Ishikawa (cell line): ENCODE results near the gene IWS1.

Source experiments
- CEBPB ChIP-seq: IDR thresholded peaks from 2 replicates; pipeline ENCODE4 v1.6.1; 2012
- CREB1 ChIP-seq: IDR thresholded peaks from 2 replicates; pipeline ENCODE4 v1.6.1; 2012; ENCODE audit warnings: low read depth
- EGR1 ChIP-seq: IDR thresholded peaks from 2 replicates; pipeline ENCODE4 v1.6.1; 2012
- EP300 ChIP-seq: IDR thresholded peaks from 2 replicates; pipeline ENCODE4 v1.6.1; 2012; ENCODE audit warnings: borderline replicate concordance
- FOXM1 ChIP-seq: IDR thresholded peaks from 2 replicates; pipeline ENCODE4 v1.6.1; 2012; ENCODE audit warnings: low read depth, borderline replicate concordance
- MAX ChIP-seq: IDR thresholded peaks from 2 replicates; pipeline ENCODE4 v1.6.1; 2012
- NFIC ChIP-seq: IDR thresholded peaks from 2 replicates; pipeline ENCODE4 v1.6.1; 2012
- RAD21 ChIP-seq: IDR thresholded peaks from 2 replicates; pipeline ENCODE4 v1.6.1; 2012; ENCODE audit warnings: low read depth
- REST ChIP-seq: IDR thresholded peaks from 2 replicates; pipeline ENCODE4 v1.6.1; 2012; ENCODE audit warnings: low read depth, mild to moderate bottlenecking
- TAF1 ChIP-seq: IDR thresholded peaks from 2 replicates; pipeline ENCODE4 v1.6.1; 2012; ENCODE audit warnings: low read depth, mild to moderate bottlenecking
- TCF12 ChIP-seq: IDR thresholded peaks from 2 replicates; pipeline ENCODE4 v1.6.1; 2012; ENCODE audit warnings: low read depth
- TEAD4 ChIP-seq: IDR thresholded peaks from 2 replicates; pipeline ENCODE4 v1.6.1; 2012
- USF1 ChIP-seq: IDR thresholded peaks from 2 replicates; pipeline ENCODE4 v1.6.1; 2012
- YY1 ChIP-seq: IDR thresholded peaks from 2 replicates; pipeline ENCODE4 v1.6.1; 2012; ENCODE audit warnings: low read depth
- ZBTB7A ChIP-seq: IDR thresholded peaks from 2 replicates; pipeline ENCODE4 v1.6.1; 2012; ENCODE audit warnings: low read depth

IWS1 gene

GRCh38 chr2:127449898-127450297, 76.4 kb downstream of the IWS1 start:
- TF ChIP-seq USF1: no peak
- TF ChIP-seq YY1: no peak
- TF ChIP-seq FOXM1: no peak
- no peak for TF ChIP-seq RAD21
- no peak for TF ChIP-seq TAF1
- no peak for TF ChIP-seq REST
- TF ChIP-seq EP300: no peak
- TF ChIP-seq NFIC: no peak
- TF ChIP-seq ZBTB7A: no peak
- no peak for TF ChIP-seq TCF12
- no peak for TF ChIP-seq CREB1
- no peak for TF ChIP-seq EGR1
- no peak for TF ChIP-seq TEAD4
- TF ChIP-seq MAX: no peak
- no peak for TF ChIP-seq CEBPB

GRCh38 chr2:127449414-127449813, 76.9 kb downstream of the IWS1 start:
- no peak for TF ChIP-seq CEBPB
- no peak for TF ChIP-seq YY1
- TF ChIP-seq EP300: no peak
- no peak for TF ChIP-seq ZBTB7A
- TF ChIP-seq FOXM1: no peak
- TF ChIP-seq RAD21: no peak
- no peak for TF ChIP-seq REST
- no peak for TF ChIP-seq USF1
- TF ChIP-seq NFIC: no peak
- no peak for TF ChIP-seq TEAD4
- TF ChIP-seq MAX: no peak
- TF ChIP-seq TAF1: no peak
- TF ChIP-seq EGR1: no peak
- no peak for TF ChIP-seq CREB1
- no peak for TF ChIP-seq TCF12

- TF ChIP-seq ZBTB7A (no peak), REST (no peak)
Measured at GRCh38 chr2:127448526-127448925, 77.8 kb downstream of the IWS1 start.

GRCh38 chr2:127439343-127439742, 86.9 kb downstream of the IWS1 start:
- no peak for TF ChIP-seq MAX
- no peak for TF ChIP-seq TAF1
- TF ChIP-seq CEBPB: no peak
- TF ChIP-seq RAD21: no peak
- no peak for TF ChIP-seq REST
- TF ChIP-seq EP300: no peak
- no peak for TF ChIP-seq ZBTB7A
- no peak for TF ChIP-seq TEAD4
- TF ChIP-seq CREB1: no peak
- TF ChIP-seq FOXM1: no peak
- TF ChIP-seq EGR1: no peak
- TF ChIP-seq USF1: no peak
- no peak for TF ChIP-seq TCF12
- no peak for TF ChIP-seq YY1
- no peak for TF ChIP-seq NFIC
